Measurements from ENCODE around the gene ARHGAP12.

The ARHGAP12 gene

DNA sequence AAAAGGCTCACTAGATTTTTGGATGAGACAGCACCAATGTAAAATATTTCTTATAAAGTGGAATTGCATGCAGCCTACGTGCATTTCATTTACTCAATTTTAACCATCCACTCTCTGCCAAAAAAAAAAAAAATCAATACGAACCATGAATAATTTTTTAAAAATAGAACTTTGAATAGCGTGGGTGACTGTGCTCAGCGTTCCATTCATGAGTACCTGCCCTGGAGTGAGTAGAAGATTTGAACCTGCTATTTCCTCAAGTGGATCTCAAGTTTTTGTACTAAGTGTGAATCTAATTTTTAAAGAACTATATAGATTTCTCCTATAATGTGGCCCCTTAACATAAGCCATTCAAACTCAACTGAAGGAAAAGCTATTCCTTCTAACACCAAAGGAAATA, 105.3 kb downstream of the ARHGAP12 start:
- no peak overlapping the region for H3K27ac ChIP-seq (ENCODE audit: extremely low read depth, low read depth, low read length)
- H3K9me3 ChIP-seq (ENCODE audit: control insufficient read depth, insufficient read depth, low read depth, low read length): no peaks in the 10 kb centered on the region
- no peaks in the 10 kb centered on the region for H3K4me1 ChIP-seq (ENCODE audit: control insufficient read depth, insufficient read depth, low read length)
- ChIA-PET POLR2A (no interaction called here), CTCF (no interaction called here)
- TF ChIP-seq, protein P1, sequence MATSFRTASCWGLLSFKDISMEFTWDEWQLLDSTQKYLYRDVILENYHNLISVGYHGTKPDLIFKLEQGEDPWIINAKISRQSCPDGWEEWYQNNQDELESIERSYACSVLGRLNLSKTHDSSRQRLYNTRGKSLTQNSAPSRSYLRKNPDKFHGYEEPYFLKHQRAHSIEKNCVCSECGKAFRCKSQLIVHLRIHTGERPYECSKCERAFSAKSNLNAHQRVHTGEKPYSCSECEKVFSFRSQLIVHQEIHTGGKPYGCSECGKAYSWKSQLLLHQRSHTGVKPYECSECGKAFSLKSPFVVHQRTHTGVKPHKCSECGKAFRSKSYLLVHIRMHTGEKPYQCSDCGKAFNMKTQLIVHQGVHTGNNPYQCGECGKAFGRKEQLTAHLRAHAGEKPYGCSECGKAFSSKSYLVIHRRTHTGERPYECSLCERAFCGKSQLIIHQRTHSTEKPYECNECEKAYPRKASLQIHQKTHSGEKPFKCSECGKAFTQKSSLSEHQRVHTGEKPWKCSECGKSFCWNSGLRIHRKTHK (tag by site-specific recombination; IDR thresholded peaks at IDR 0.05): no peak
- TF ChIP-seq, protein P2, sequence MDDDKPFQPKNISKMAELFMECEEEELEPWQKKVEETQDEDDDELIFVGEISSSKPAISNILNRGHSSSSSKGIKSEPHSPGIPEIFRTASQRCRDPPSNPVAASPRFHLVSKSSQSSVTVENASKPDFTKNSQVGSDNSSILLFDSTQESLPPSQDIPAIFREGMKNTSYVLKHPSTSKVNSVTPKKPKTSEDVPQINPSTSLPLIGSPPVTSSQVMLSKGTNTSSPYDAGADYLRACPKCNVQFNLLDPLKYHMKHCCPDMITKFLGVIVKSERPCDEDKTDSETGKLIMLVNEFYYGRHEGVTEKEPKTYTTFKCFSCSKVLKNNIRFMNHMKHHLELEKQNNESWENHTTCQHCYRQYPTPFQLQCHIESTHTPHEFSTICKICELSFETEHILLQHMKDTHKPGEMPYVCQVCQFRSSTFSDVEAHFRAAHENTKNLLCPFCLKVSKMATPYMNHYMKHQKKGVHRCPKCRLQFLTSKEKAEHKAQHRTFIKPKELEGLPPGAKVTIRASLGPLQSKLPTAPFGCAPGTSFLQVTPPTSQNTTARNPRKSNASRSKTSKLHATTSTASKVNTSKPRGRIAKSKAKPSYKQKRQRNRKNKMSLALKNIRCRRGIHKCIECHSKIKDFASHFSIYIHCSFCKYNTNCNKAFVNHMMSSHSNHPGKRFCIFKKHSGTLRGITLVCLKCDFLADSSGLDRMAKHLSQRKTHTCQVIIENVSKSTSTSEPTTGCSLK (tag by site-specific recombination; IDR thresholded peaks at IDR 0.05): no peak
- TF ChIP-seq, protein P3, sequence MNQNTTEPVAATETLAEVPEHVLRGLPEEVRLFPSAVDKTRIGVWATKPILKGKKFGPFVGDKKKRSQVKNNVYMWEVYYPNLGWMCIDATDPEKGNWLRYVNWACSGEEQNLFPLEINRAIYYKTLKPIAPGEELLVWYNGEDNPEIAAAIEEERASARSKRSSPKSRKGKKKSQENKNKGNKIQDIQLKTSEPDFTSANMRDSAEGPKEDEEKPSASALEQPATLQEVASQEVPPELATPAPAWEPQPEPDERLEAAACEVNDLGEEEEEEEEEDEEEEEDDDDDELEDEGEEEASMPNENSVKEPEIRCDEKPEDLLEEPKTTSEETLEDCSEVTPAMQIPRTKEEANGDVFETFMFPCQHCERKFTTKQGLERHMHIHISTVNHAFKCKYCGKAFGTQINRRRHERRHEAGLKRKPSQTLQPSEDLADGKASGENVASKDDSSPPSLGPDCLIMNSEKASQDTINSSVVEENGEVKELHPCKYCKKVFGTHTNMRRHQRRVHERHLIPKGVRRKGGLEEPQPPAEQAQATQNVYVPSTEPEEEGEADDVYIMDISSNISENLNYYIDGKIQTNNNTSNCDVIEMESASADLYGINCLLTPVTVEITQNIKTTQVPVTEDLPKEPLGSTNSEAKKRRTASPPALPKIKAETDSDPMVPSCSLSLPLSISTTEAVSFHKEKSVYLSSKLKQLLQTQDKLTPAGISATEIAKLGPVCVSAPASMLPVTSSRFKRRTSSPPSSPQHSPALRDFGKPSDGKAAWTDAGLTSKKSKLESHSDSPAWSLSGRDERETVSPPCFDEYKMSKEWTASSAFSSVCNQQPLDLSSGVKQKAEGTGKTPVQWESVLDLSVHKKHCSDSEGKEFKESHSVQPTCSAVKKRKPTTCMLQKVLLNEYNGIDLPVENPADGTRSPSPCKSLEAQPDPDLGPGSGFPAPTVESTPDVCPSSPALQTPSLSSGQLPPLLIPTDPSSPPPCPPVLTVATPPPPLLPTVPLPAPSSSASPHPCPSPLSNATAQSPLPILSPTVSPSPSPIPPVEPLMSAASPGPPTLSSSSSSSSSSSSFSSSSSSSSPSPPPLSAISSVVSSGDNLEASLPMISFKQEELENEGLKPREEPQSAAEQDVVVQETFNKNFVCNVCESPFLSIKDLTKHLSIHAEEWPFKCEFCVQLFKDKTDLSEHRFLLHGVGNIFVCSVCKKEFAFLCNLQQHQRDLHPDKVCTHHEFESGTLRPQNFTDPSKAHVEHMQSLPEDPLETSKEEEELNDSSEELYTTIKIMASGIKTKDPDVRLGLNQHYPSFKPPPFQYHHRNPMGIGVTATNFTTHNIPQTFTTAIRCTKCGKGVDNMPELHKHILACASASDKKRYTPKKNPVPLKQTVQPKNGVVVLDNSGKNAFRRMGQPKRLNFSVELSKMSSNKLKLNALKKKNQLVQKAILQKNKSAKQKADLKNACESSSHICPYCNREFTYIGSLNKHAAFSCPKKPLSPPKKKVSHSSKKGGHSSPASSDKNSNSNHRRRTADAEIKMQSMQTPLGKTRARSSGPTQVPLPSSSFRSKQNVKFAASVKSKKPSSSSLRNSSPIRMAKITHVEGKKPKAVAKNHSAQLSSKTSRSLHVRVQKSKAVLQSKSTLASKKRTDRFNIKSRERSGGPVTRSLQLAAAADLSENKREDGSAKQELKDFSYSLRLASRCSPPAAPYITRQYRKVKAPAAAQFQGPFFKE (tag by site-specific recombination; IDR thresholded peaks at IDR 0.05; ENCODE audit: borderline replicate concordance): no peak
- TF ChIP-seq ZNF350 (tag by site-specific recombination; IDR thresholded peaks at IDR 0.05) (no peak), ZBTB7A (tag by site-specific recombination; IDR thresholded peaks at IDR 0.05; ENCODE audit: low read depth) (no peak)
- no peak overlapping the region for H3K4me3 ChIP-seq (ENCODE audit: low read depth, low read length)
- H3K36me3 ChIP-seq (ENCODE audit: control insufficient read depth in 2 of 2, insufficient read depth in 1 of 2, low read length in 2 of 2): peaks cover 0 to 4% of the 10 kb centered on the region in 2 experiments; a peak in 2 of 3 replicates

DNA sequence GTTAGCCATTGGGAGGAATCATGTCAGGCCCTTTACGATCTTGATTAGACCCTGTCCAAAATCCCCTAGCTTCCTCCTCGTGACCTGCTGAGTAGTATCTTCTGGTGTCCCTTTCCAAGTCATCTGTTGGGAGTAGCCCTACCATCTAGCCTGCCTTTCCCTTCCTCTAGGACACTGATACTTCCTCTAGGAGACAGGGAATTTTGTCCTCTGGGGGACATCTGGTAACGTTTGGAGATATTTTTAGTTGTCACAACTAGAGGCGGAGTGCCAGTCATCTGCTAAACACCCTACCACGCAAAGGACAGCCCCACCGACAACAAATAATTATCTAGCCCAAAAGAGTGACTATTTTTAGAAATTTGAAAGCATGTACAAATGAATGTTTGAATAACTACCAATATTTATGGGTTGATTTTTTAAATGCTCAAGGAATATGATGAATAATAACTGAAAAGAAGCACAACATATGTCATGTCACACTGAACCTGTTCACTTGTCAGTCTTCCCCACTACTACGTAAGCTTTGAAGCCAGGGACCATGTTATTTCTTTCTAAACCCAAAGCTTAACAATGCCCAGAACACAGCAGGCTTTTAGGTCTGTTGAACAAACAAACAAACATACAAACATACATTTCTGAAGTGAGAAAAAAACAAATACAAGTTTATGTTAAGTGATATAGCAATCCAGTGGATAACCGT, 105.9 kb downstream of the ARHGAP12 start:
- Histone ChIP-seq H3K9me3 (ENCODE audit: control insufficient read depth, insufficient read depth, low read depth, low read length) (no peaks in the 10 kb centered on the region), H3K4me1 (ENCODE audit: control insufficient read depth, insufficient read depth, low read length) (no peaks in the 10 kb centered on the region), H3K27ac (ENCODE audit: extremely low read depth, low read depth, low read length) (no peak overlapping the region), H3K36me3 (ENCODE audit: control insufficient read depth in 2 of 2, insufficient read depth in 1 of 2, low read length in 2 of 2) (peaks cover 0 to 4% of the 10 kb centered on the region in 2 experiments; a peak in 2 of 3 replicates), H3K4me3 (ENCODE audit: low read depth, low read length) (no peak overlapping the region)
- TF ChIP-seq ZNF2 (tag by site-specific recombination; IDR thresholded peaks at IDR 0.05) (no peak), ZNF521 (tag by site-specific recombination; IDR thresholded peaks at IDR 0.05) (no peak), ZXDB (tag by site-specific recombination; IDR thresholded peaks at IDR 0.05) (no peak), SCRT1 (tag by site-specific recombination; IDR thresholded peaks at IDR 0.05; ENCODE audit: borderline replicate concordance) (no peak), PRDM1 (tag by site-specific recombination; IDR thresholded peaks at IDR 0.05) (no peak), ZNF629 (tag by site-specific recombination; IDR thresholded peaks at IDR 0.05) (no peak), GLIS1 (tag by site-specific recombination; IDR thresholded peaks at IDR 0.05) (no peak), YY2 (tag by site-specific recombination; IDR thresholded peaks at IDR 0.05) (no peak), SP7 (tag by site-specific recombination; IDR thresholded peaks at IDR 0.05) (no peak), ZNF561 (tag by site-specific recombination; IDR thresholded peaks at IDR 0.05; ENCODE audit: borderline replicate concordance) (no peak), ZIC2 (tag by site-specific recombination; IDR thresholded peaks at IDR 0.05) (no peak), ZNF121 (tag by site-specific recombination; IDR thresholded peaks at IDR 0.05) (no peak)
- TF ChIP-seq, protein P4, sequence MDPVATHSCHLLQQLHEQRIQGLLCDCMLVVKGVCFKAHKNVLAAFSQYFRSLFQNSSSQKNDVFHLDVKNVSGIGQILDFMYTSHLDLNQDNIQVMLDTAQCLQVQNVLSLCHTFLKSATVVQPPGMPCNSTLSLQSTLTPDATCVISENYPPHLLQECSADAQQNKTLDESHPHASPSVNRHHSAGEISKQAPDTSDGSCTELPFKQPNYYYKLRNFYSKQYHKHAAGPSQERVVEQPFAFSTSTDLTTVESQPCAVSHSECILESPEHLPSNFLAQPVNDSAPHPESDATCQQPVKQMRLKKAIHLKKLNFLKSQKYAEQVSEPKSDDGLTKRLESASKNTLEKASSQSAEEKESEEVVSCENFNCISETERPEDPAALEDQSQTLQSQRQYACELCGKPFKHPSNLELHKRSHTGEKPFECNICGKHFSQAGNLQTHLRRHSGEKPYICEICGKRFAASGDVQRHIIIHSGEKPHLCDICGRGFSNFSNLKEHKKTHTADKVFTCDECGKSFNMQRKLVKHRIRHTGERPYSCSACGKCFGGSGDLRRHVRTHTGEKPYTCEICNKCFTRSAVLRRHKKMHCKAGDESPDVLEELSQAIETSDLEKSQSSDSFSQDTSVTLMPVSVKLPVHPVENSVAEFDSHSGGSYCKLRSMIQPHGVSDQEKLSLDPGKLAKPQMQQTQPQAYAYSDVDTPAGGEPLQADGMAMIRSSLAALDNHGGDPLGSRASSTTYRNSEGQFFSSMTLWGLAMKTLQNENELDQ (tag by site-specific recombination; IDR thresholded peaks at IDR 0.05; ENCODE audit: low read depth): no peak
- TF ChIP-seq, protein P5, sequence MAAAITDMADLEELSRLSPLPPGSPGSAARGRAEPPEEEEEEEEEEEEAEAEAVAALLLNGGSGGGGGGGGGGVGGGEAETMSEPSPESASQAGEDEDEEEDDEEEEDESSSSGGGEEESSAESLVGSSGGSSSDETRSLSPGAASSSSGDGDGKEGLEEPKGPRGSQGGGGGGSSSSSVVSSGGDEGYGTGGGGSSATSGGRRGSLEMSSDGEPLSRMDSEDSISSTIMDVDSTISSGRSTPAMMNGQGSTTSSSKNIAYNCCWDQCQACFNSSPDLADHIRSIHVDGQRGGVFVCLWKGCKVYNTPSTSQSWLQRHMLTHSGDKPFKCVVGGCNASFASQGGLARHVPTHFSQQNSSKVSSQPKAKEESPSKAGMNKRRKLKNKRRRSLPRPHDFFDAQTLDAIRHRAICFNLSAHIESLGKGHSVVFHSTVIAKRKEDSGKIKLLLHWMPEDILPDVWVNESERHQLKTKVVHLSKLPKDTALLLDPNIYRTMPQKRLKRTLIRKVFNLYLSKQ (tag by site-specific recombination; IDR thresholded peaks at IDR 0.05; ENCODE audit: borderline replicate concordance): no peak
- TF ChIP-seq, protein P6, sequence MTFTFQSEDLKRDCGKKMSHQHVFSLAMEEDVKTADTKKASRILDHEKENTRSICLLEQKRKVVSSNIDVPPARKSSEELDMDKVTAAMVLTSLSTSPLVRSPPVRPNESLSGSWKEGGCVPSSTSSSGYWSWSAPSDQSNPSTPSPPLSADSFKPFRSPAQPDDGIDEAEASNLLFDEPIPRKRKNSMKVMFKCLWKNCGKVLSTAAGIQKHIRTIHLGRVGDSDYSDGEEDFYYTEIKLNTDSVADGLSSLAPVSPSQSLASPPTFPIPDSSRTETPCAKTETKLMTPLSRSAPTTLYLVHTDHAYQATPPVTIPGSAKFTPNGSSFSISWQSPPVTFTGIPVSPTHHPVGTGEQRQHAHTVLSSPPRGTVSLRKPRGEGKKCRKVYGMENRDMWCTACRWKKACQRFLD (tag by site-specific recombination; IDR thresholded peaks at IDR 0.05): no peak
- ChIA-PET CTCF (no interaction called here), POLR2A (no interaction called here)
